ENCODE results near the gene AP2B1. TPM values are rescaled to one million over a fixed set of nuclear protein-coding genes. Genes with fewer than 3 reads are reported as not detected.

The AP2B1 gene
- polyA plus RNA-seq, 1 donor (not counting 4 experiments of a cell fraction or from before 2014, with no cell fraction given) = 189 TPM

DNA sequence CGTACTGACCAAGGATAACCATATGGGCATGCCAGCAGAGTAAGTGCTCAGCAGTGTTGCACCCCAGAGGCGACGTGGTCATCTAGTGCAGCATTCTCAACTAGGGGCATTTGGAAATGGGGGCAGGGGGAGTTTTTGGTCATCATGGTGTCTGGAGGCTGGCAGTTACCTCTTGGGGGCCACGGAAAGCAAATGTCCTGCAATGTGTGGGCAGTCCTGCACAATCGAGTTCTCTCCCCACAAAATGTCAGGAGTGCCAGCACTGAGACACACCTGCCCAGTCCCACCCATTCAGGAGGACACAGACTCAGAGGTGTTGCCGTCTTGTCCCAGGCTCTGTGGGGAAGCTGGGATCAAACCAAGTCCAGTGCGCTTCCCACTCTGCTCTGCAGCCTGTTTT is 147.3 kb downstream of the AP2B1 start:
- no peak for FAIRE-seq
- H3K4me1 ChIP-seq (ENCODE audit: control insufficient read depth, extremely low read depth, insufficient read depth, low read length) = peaks cover 5% of the 10 kb centered on the region
- dilution Hi-C loops (cut with MboI; ENCODE audit: extremely low pct_ligation_motif_present, low sequenced_read_pairs) = no loop called here
- H4K20me1 ChIP-seq (ENCODE audit: control insufficient read depth, extremely low read depth, insufficient read depth, low read length) = no peaks in the 10 kb centered on the region
- H3K9me1 ChIP-seq (ENCODE audit: control insufficient read depth, extremely low read depth, insufficient read depth, low read length) = no peaks in the 10 kb centered on the region
- no peaks in the 10 kb centered on the region for H3K36me3 ChIP-seq (ENCODE audit: control insufficient read depth in 2 of 2, extremely low read depth in 1 of 2, insufficient read depth in 2 of 2, low read length in 2 of 2)
- H3K9ac ChIP-seq (ENCODE audit: control insufficient read depth, extremely low read depth, insufficient read depth, low read length) = no peak overlapping the region
- DNase-seq (ENCODE audit: low read depth, low spot score) = no peak
- no peak for TF ChIP-seq EZH2 (IDR thresholded peaks at IDR 0.05; ENCODE audit: low read length)
- H3K9me3 ChIP-seq (ENCODE audit: control insufficient read depth, low read depth, low read length) = no peaks in the 10 kb centered on the region
- no peak overlapping the region for H3K4me2 ChIP-seq (ENCODE audit: control insufficient read depth, extremely low read depth, insufficient read depth, low read depth, low read length)
- H3K4me3 ChIP-seq (ENCODE audit: control insufficient read depth in 2 of 3, extremely low read depth in 1 of 3, insufficient read depth in 2 of 3, low read depth in 1 of 3, low read length in 3 of 3) = no peak overlapping the region
- H3K27ac ChIP-seq (ENCODE audit: control insufficient read depth, insufficient read depth, low read length) = no peak overlapping the region
- no peak overlapping the region for H2AFZ ChIP-seq (ENCODE audit: control insufficient read depth, low read length)
- H3K27me3 ChIP-seq (ENCODE audit: control insufficient read depth, extremely low read depth, insufficient read depth, low read length) = peaks cover 22% of the 10 kb centered on the region
- no peaks in the 10 kb centered on the region for H3K79me2 ChIP-seq (ENCODE audit: control insufficient read depth, insufficient read depth, low read length)

DNA sequence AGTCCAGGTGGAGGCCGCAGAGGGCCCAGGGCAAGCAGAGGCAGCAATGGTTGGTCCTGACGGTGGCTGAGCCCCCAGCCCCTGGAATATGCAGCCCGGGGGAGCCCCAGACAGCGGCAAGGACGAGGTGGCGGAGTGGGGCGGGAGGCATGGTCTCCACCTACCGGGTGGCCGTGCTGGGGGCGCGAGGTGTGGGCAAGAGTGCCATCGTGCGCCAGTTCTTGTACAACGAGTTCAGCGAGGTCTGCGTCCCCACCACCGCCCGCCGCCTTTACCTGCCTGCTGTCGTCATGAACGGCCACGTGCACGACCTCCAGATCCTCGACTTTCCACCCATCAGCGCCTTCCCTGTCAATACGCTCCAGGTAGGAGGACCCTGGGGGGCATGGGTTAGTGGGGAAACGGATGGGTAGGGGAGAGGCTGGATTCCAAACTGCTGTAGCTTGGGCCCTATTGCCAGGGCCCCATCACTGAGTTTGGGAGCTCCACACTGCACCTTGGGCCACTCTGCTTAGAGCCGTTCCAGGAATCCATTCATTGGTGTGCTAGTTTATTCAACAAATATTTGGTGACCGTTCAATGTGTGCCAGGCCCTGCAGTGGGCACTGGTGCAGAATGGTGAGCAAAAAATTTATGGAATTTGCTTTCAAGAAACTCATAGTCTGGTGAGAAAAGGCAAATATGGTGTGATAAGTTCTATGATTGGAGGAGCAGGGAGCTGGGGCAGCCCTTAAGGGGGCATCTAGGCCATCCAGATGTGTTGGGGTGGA is 148.1 kb downstream of the AP2B1 start:
- TF ChIP-seq, protein P1, sequence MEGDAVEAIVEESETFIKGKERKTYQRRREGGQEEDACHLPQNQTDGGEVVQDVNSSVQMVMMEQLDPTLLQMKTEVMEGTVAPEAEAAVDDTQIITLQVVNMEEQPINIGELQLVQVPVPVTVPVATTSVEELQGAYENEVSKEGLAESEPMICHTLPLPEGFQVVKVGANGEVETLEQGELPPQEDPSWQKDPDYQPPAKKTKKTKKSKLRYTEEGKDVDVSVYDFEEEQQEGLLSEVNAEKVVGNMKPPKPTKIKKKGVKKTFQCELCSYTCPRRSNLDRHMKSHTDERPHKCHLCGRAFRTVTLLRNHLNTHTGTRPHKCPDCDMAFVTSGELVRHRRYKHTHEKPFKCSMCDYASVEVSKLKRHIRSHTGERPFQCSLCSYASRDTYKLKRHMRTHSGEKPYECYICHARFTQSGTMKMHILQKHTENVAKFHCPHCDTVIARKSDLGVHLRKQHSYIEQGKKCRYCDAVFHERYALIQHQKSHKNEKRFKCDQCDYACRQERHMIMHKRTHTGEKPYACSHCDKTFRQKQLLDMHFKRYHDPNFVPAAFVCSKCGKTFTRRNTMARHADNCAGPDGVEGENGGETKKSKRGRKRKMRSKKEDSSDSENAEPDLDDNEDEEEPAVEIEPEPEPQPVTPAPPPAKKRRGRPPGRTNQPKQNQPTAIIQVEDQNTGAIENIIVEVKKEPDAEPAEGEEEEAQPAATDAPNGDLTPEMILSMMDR (optimal IDR thresholded peaks at IDR 0.05 in 1 of 3, IDR thresholded peaks at IDR 0.05 in 1 of 3, conservative IDR thresholded peaks at IDR 0.05 in 1 of 3; ENCODE audit: extremely low read depth in 1 of 3, insufficient read depth in 2 of 3, low read length in 3 of 3) = no peak
- no peak for TF ChIP-seq EZH2 (IDR thresholded peaks at IDR 0.05; ENCODE audit: low read length)
- Histone ChIP-seq H4K20me1 (ENCODE audit: control insufficient read depth, extremely low read depth, insufficient read depth, low read length) (no peaks in the 10 kb centered on the region), H3K27ac (ENCODE audit: control insufficient read depth, insufficient read depth, low read length) (no peak overlapping the region), H3K27me3 (ENCODE audit: control insufficient read depth, extremely low read depth, insufficient read depth, low read length) (peaks cover 30% of the 10 kb centered on the region), H3K9me3 (ENCODE audit: control insufficient read depth, low read depth, low read length) (no peaks in the 10 kb centered on the region), H2AFZ (ENCODE audit: control insufficient read depth, low read length) (no peak overlapping the region), H3K36me3 (ENCODE audit: control insufficient read depth in 2 of 2, extremely low read depth in 1 of 2, insufficient read depth in 2 of 2, low read length in 2 of 2) (no peaks in the 10 kb centered on the region), H3K4me3 (ENCODE audit: control insufficient read depth in 2 of 3, extremely low read depth in 1 of 3, insufficient read depth in 2 of 3, low read depth in 1 of 3, low read length in 3 of 3) (no peak overlapping the region), H3K4me2 (ENCODE audit: control insufficient read depth, extremely low read depth, insufficient read depth, low read depth, low read length) (no peak overlapping the region), H3K9me1 (ENCODE audit: control insufficient read depth, extremely low read depth, insufficient read depth, low read length) (no peaks in the 10 kb centered on the region), H3K4me1 (ENCODE audit: control insufficient read depth, extremely low read depth, insufficient read depth, low read length) (peaks cover 5% of the 10 kb centered on the region), H3K79me2 (ENCODE audit: control insufficient read depth, insufficient read depth, low read length) (no peaks in the 10 kb centered on the region), H3K9ac (ENCODE audit: control insufficient read depth, extremely low read depth, insufficient read depth, low read length) (no peak overlapping the region)
- dilution Hi-C loops (cut with MboI; ENCODE audit: extremely low pct_ligation_motif_present, low sequenced_read_pairs) = no loop called here
- DNase-seq (ENCODE audit: low read depth, low spot score) (no peak), FAIRE-seq (no peak)
